ENCODE data around the gene GORASP2. TPM values are rescaled to one million over a fixed set of nuclear protein-coding genes. Genes with fewer than 3 reads are reported as not detected.

Gene GORASP2
- total and polyA plus RNA-seq, 2 of the 8 experiments (the other 6 are each of a cell fraction or from before 2014, with no cell fraction given), result 86.8 to 214 TPM

DNA sequence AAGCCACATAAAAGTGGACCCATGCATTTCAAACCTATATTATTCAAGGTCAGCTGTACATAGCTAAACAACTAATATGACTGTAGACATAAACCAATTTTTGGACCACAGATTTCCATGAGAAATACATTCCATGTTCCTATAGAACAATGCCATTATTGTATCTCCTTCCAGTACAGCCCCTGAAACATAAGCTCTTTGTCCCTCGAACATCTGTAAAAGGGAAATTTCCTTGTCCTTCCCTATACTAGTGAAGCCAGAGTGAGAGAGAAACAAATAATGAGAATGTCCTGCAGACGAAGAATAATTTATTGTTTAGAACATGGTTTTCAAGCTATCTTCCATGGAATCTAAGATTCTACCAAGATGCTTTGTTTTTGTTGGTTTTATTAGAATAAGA, 75.3 kb downstream of the GORASP2 start:
- H3K36me3 ChIP-seq (ENCODE audit: control insufficient read depth in 2 of 4, insufficient read depth in 4 of 4, low read length in 3 of 4), result peaks cover 6 to 38% (median 21%) of the 10 kb centered on the region in 4 experiments
- no peak for TF ChIP-seq ZNF274 (IDR thresholded peaks at IDR 0.05; ENCODE audit: borderline replicate concordance, extremely low read depth, low read length)
- no peak for TF ChIP-seq SRF (IDR thresholded peaks at IDR 0.05; ENCODE audit: low read depth, low read length)
- no peak for TF ChIP-seq RBBP5 (IDR thresholded peaks at IDR 0.05; ENCODE audit: borderline replicate concordance, low read depth, low read length)
- no peak for TF ChIP-seq E2F6 (IDR thresholded peaks at IDR 0.05)
- no peak for TF ChIP-seq TAF7 (optimal IDR thresholded peaks at IDR 0.05; ENCODE audit: borderline replicate concordance, low read depth, low read length)
- TF ChIP-seq SP4 (IDR thresholded peaks at IDR 0.05; ENCODE audit: low read length), result no peak
- TF ChIP-seq CHD2 (IDR thresholded peaks at IDR 0.05; ENCODE audit: low read length), result no peak
- no peak for TF ChIP-seq PHF8 (conservative IDR thresholded peaks at IDR 0.05; ENCODE audit: low read depth, low read length)
- TF ChIP-seq CREB1 (IDR thresholded peaks at IDR 0.05), result no peak
- no peak for TF ChIP-seq TBP (IDR thresholded peaks at IDR 0.05; ENCODE audit: low read depth, low read length)
- TF ChIP-seq SIX5 (IDR thresholded peaks at IDR 0.05; ENCODE audit: low read depth, low read length), result no peak
- TF ChIP-seq SP1 (IDR thresholded peaks at IDR 0.05; ENCODE audit: low read depth, low read length), result no peak
- no peak for TF ChIP-seq YY1 (IDR thresholded peaks at IDR 0.05; ENCODE audit: low read depth, low read length)
- TF ChIP-seq CBX8 (IDR thresholded peaks at IDR 0.05; ENCODE audit: borderline replicate concordance, low read depth, low read length), result no peak
- no peak for TF ChIP-seq NANOG (IDR thresholded peaks at IDR 0.05; ENCODE audit: insufficient read depth, low read depth, low read length, poor library complexity, severe bottlenecking)

More for the DNA sequence above, 75.3 kb downstream of the GORASP2 start:
- H2BK20ac ChIP-seq (ENCODE audit: low read length), result no peak overlapping the region
- H4K8ac ChIP-seq (ENCODE audit: extremely low read depth, insufficient read depth, low read length), result no peak overlapping the region
- H3K18ac ChIP-seq (ENCODE audit: extremely low read depth, low read length), result no peak overlapping the region
- H2AK5ac ChIP-seq (ENCODE audit: low read depth, low read length), result no peak overlapping the region
- H3K27ac ChIP-seq (ENCODE audit: low read depth, low read length), result no peak overlapping the region
- no peak overlapping the region for H3K4me3 ChIP-seq (ENCODE audit: extremely low read depth in 1 of 4, insufficient read depth in 2 of 4, low read depth in 3 of 4, low read length in 4 of 4)
- ChIA-PET CTCF (ENCODE audit: partially characterized antibody) (interaction anchor here (0.9 kb wide), 1 partner anchor 9 kb away, joined by 6 read pairs; no protein-coding TSS in a partner anchor), POLR2A (ENCODE audit: partially characterized antibody) (interaction anchor here (0.6 kb wide), 2 partner anchors 12 to 610 kb away, joined by 3 to 4 read pairs; no protein-coding TSS in a partner anchor)
- no peaks in the 10 kb centered on the region for H3K27me3 ChIP-seq (replicated peaks in 1 of 4; ENCODE audit: control insufficient read depth in 3 of 4, extremely low read depth in 1 of 4, insufficient read depth in 3 of 4, low read length in 3 of 4)
- no peak for DNase-seq (ENCODE audit: low read depth in 1 of 2, low spot score in 2 of 2)
- no peak overlapping the region for H3K23ac ChIP-seq (ENCODE audit: insufficient read length)
- WGBS, 2 experiments (ENCODE audit: extremely low coverage in 1 of 2, insufficient coverage in 1 of 2, insufficient read length in 1 of 2, insufficient replicate concordance in 2 of 2, low coverage in 1 of 2, low lambda C conversion rate in 2 of 2, missing lambda C conversion rate in 1 of 2), result 96% methylated on average over 2 of the region's 2 CpGs; no CpG with 5 or more reads in 1 of the 2 experiments
- H3K79me2 ChIP-seq (ENCODE audit: control insufficient read depth in 1 of 2, insufficient read depth in 2 of 2, low read length in 2 of 2), result no peaks in the 10 kb centered on the region; a peak in 1 of 4 replicates
- H3K9me3 ChIP-seq (ENCODE audit: insufficient read depth in 2 of 2, low read depth in 1 of 2, low read length in 1 of 2), result no peaks in the 10 kb centered on the region
- H3K4me2 ChIP-seq (ENCODE audit: insufficient read depth in 1 of 2, low read depth in 2 of 2, low read length in 2 of 2), result no peak overlapping the region
- no peak overlapping the region for H3K14ac ChIP-seq (ENCODE audit: insufficient read length)
- no peak overlapping the region for H2BK15ac ChIP-seq (ENCODE audit: low read length)
- H3K56ac ChIP-seq (replicated peaks; ENCODE audit: insufficient read length, low read depth, low read length), result no peak overlapping the region
- no peaks in the 10 kb centered on the region; the same call in 1 of the 2 replicates for H3K23me2 ChIP-seq (ENCODE audit: low read depth, low read length)
- no peaks in the 10 kb centered on the region; the same call in 1 of the 2 replicates for H3K79me1 ChIP-seq (ENCODE audit: low read depth, low read length)
- no peak overlapping the region for H2BK120ac ChIP-seq (replicated peaks; ENCODE audit: low read depth, low read length)
- FAIRE-seq, result no peak
- H2BK12ac ChIP-seq (ENCODE audit: low read depth, low read length), result no peak overlapping the region
- H3K4ac ChIP-seq (replicated peaks; ENCODE audit: insufficient read length, low read depth, low read length), result no peak overlapping the region
- H2BK5ac ChIP-seq (ENCODE audit: low read depth, low read length), result no peak overlapping the region
- H3K9ac ChIP-seq (replicated peaks in 1 of 4; ENCODE audit: extremely low read depth in 1 of 4, low read depth in 3 of 4, low read length in 3 of 4), result no peak overlapping the region
- no peaks in the 10 kb centered on the region for H3K4me1 ChIP-seq (replicated peaks in 1 of 4; ENCODE audit: control insufficient read depth in 3 of 4, insufficient read depth in 4 of 4, low read length in 3 of 4)
- no peaks in the 10 kb centered on the region for H4K20me1 ChIP-seq (replicated peaks in 1 of 2; ENCODE audit: control insufficient read depth in 1 of 2, insufficient read depth in 2 of 2, low read length in 2 of 2)
- H4K5ac ChIP-seq (ENCODE audit: insufficient read length, low read depth, low read length), result no peak overlapping the region
- no peak overlapping the region for H2AFZ ChIP-seq (ENCODE audit: low read length)
- H4K91ac ChIP-seq (replicated peaks; ENCODE audit: insufficient read length, low read length), result no peak overlapping the region

Measured in H1 (cell line).